Measurements from ENCODE around the gene RADX. TPM values are rescaled to one million over a fixed set of nuclear protein-coding genes. Genes with fewer than 3 reads are reported as not detected.

The RADX gene
- total RNA-seq, 4 donors from 2014 or later, result 1.1 to 3.6 (median 2.7) TPM

DNA sequence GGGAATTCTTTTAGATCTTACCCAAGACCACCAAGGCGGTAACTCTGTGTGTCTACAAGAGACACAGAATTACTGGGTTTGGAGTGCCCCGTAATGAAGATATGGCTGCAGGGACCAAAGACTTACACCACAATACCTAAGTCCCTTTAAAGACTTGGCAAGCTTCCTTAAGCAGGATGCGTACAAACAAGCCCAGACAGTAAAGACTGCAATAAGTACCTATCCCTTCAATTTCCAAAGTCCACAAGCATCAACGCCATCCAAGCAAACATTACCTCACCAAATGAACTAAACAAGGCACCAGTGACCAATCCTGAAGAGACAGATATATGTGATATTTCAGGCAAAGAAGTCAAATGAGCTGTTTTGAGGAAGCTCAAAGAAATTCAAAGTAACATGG lies 72.4 kb downstream of the RADX start:
- TF ChIP-seq, protein P1, sequence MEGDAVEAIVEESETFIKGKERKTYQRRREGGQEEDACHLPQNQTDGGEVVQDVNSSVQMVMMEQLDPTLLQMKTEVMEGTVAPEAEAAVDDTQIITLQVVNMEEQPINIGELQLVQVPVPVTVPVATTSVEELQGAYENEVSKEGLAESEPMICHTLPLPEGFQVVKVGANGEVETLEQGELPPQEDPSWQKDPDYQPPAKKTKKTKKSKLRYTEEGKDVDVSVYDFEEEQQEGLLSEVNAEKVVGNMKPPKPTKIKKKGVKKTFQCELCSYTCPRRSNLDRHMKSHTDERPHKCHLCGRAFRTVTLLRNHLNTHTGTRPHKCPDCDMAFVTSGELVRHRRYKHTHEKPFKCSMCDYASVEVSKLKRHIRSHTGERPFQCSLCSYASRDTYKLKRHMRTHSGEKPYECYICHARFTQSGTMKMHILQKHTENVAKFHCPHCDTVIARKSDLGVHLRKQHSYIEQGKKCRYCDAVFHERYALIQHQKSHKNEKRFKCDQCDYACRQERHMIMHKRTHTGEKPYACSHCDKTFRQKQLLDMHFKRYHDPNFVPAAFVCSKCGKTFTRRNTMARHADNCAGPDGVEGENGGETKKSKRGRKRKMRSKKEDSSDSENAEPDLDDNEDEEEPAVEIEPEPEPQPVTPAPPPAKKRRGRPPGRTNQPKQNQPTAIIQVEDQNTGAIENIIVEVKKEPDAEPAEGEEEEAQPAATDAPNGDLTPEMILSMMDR (IDR thresholded peaks at IDR 0.05; ENCODE audit: low read depth), result no peak

DNA sequence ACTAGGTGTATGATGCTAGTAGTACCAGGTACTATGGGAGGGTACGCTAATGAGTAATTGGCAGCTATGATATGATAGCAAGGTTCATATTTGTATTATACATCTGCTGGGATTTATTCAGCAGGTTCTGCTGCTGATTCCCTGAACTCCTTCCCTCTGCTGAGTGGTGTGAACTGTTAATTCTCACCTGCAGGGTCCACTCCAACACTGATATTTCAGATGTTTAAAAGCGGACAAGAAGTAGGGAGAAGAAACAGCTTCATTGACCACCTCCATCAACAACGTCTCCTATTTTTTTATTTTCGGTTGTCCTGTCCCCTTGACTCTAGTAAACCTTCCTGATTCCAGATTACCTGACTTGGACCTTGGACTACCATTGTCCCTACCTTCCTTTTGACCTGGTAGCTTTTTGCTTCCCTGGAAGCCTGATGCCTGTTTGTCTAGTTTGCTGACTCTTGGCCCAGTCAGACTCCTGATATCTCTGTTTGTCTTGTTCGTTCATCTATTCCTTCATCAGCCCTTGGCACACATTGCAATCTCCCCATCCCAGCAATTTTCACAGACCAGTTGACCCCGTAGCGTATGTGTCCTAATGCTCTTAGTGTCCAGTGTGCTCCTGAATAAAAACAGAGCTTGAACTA lies 80.8 kb downstream of the RADX start:
- TF ChIP-seq, protein P1 (IDR thresholded peaks at IDR 0.05; ENCODE audit: low read depth), result no peak

DNA sequence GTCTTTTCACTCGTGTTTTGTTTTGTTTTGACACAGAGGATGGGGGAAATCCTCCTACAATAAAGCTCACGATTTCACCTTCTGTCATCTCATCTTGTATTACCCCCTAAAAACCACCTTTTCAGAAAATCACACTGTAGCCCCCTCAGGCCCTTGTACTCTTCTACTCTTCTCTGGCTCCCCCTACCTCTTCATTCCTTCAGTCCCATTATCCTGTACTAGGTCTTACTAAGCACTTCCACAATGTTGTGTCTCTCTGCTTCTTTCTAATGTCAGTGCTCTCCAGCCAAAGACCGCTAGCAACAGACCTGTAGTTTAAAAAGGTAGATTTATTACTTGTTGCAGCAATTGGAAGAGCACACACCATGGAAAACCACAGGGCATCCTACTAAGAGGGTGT lies 84.7 kb downstream of the RADX start:
- TF ChIP-seq, protein P1 (IDR thresholded peaks at IDR 0.05; ENCODE audit: low read depth), result no peak

DNA sequence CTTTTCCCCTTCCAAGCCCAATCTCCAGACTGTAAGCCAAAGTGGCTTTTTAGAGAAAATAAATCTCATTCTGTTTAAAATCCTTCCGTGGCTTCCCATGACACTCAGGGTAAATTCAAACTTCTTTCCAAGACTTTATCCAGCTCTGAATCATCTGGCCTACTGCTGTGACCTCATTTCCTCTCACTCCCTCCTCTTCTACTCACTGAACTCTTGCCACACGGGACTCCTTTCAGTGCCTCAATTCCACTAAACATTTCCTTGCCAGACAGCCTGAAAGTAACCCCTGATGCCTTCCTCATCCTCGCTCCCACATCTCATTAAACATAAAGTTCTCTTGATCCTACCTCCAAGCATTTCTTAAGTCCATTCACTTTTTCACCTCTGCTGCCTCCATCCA lies 86.9 kb downstream of the RADX start:
- TF ChIP-seq, protein P1 (IDR thresholded peaks at IDR 0.05; ENCODE audit: low read depth), result no peak

DNA sequence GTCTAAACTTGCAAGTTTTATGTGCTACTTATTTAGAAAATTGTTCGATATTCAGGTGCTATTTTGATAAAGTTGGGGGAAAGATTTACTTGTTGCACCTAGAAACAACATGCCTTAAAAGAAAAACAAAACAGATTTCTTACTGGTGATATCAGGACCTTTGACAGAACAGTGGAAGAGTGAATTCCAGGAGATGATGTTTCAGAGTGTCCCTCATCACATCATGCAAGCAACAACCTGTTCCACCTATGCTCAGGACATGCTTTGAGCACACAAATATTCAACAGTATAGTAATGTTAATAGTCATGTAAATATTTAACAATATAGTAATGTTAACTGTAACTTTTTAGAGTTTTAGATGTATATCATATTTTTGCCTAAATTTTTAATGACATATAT lies 90.9 kb downstream of the RADX start:
- TF ChIP-seq, protein P1 (IDR thresholded peaks at IDR 0.05; ENCODE audit: low read depth), result no peak

DNA sequence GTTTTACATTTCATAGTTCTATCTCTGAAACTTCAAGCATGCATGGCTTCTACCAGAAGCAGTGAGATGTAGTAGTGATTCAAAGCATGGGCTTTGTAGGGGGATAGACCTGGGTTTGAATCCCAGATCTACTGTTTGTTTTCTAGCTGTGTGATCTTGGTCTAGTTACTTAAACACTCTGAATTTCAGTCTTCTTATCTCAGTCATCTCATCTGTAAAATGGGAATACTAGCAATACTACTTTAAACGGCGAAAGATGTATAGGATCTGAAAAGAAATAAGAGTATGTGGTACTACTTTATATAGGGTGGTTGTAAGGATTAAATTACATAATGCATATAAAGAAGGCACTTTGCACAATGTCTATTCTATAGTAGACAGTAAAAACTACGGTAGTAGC lies 94.7 kb downstream of the RADX start:
- TF ChIP-seq, protein P1 (IDR thresholded peaks at IDR 0.05; ENCODE audit: low read depth), result no peak

DNA sequence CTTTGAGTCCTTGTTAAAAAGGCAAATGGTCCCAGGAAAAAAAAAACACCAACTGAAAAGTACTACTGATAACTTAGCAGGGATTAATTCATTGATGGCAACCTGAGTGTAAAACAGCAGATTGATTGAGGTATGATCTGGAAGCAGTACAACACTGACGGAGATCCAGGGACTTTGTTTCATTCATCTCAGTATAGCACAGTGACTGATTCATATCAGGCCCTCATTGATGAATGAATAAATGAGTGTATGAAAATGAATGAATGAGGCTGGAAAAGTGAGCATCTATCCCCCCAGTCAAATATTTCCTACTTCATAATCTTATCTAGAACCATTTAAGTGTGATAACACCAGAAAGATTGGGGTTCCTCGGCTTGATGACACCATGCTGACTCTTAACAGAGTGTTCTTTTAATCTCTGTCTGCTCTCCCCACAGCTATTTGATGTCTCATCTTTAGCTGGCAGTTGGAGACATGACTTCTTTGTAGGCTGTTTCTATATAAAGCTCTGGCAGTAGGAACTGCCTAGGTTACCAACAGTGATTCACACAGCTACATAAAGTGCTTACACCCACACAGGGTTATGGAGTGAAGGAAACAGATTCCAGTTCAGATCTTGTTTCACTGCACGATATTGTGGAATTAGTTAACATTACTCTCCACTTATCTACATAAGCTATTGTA lies 96.1 kb downstream of the RADX start:
- TF ChIP-seq, protein P1 (IDR thresholded peaks at IDR 0.05; ENCODE audit: low read depth), result no peak

Data from subcutaneous adipose tissue (tissue), 4 donors.